Smooth muscle cell of the brain vasculature (primary cell): ENCODE measurements around the gene HDGFL3.
"Not testable (repeated sequence)": the region's sequence is repeated elsewhere in the genome, so short reads cannot be mapped to it uniquely, and the experiment has no call there.

Experiments used
- DNase-seq: peaks from one replicate; pipeline ENCODE4 v3.0.0-alpha.2; 2012; ENCODE audit warnings: low read depth, low spot score

The HDGFL3 gene

DNA sequence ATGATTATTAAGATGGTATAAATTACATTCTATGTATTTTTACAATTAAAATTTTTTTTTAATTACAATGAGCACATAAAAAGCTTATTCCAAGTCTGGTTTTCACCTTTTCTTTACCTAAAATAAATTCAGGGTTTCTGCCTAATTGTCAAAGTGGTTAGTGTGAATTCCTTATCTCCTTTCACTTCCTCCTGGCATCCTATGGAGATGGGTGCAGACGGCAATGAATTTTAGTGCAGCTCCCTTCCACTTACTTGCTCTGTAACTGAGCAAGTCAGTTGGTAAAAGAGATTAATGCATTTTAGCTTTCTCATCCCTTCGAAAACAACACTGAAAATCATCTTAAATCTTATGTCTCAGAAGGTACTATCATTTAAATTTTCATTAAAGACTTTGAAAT is 13.1 kb downstream of the HDGFL3 start:
- no peak for DNase-seq

DNA sequence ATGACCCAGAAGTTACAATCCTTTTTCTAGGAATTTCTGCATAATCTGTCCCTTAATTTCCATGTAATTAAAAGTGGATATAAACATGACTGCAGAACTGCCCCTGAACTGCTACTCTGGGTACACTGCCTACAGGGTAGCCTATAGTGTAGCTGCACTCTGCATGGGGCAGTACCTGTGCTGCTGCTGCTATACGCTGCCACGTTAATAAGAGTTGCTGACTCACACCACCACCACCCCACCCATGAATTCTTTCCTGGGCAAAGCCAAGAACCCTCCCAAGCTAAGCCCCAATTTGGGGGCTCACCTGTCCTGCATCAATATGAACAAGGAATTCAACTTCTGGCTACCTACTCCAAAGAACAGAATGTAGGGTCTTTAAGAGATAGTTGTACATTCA is 13.9 kb downstream of the HDGFL3 start:
- DNase-seq: no peak

DNA sequence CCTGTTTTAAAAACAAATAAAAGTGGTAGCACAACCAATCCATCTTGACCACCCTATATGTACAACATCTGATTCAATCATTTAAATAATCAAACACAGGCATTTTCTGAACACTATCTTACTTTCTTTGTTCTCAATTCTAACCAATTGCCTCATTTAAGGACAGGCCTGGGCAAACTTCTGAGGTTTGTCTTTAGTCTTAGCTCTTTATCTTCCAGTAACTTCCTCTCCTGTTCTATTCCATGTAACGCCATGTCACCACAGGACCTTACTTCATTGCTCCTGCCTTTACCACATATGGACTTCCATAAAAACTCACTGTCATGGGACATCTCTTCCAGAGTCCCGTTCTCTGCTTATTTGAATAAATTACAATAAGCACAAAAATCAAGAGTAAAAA is 14.9 kb downstream of the HDGFL3 start:
- no peak for DNase-seq

DNA sequence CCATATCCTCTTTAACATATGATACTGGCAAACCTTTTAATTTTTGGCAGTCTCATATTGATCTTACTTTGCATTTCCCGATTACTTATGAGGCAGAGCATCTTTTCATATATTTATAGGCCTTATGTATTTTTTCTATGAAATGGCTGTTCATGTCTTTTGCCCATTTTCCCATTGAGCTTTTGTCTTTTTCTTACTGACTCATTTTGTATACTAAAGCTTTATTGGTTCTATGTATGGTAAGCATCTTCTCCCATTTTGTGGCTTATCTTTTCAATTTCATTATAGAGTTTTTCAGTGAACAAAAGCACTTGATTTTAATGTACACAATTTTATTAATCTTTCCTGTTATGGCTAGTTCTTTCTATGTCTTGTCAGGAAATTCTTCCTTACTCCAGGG is 17.2 kb downstream of the HDGFL3 start:
- DNase-seq: no peak

DNA sequence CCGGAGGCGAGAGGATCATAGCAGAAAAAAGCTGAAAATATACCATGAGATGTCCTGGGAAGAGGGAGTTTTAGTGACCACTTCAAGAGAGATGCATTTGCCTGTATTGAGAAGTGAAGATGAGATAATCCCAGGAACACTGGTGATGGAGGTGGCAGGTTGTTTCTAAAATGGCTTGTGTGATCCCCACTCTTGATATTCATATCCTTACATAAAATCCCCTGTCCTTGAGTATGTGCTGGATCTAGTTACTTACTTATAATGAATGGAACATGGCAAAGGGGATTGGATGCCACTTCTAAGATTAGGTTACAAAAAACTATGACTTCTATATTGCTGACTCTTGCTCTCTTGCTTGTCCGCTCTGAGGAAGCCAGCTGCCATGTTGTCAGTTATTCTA is 22.1 kb downstream of the HDGFL3 start:
- DNase-seq: no peak

DNA sequence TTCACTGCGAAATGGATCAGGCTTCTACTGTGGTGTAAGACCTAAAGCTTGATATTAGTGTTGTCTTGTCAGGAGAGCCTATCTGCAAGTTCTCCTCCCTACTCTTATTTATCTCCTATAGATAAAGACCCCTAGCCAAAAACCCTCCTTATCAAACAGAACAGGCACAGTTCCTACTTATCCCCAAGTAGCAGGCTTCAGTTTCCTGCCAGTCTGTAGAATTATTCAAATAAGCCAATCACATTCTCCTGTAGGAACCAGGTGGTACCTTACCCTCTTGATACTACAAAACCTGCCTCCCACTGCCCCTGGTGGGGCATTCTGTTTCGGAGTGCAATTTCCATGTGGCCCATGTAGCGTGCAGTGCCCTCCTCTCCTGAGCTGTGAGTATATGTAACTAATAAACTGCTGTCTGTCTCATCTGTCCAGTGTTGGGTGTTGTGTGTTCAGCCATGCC is 28.7 kb downstream of the HDGFL3 start:
- no peak for DNase-seq

DNA sequence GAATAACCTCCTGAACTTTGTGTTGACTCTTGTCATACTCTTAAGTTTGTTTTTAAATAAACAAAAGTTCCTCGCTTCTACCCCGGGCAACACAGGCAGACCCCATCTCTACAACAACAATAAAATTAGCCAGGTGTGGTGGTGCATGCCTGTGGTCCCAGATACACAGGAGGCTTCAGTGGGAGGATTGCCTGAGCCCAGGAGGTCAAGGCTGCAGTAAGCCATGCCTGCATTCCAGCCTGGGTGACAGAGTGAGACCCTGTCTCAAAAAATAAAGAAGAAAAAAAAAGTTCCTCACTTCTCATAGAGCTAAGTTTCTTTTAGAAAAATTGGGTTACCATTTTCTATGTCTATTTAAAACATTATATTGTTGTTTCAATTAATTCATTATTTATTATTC is 29.2 kb downstream of the HDGFL3 start:
- DNase-seq: no peak

DNA sequence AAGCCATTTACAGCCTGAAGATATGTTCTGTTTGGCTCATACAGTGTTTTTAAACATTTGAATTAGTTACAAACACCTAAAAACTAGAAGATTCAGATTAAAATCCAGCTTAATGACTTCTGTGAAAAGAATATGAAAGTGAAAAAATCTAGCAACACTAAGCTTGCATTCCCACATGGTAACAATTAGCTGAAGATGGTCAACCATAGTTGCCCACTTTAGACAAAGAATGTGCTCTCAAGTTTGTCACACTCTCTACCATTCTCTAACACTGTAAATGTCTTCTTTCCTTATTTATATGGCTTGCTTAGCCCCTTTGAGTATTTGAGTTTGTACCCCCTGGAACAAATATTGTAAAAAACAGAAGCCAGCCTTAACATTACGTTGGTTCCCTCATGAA is 32.7 kb downstream of the HDGFL3 start:
- DNase-seq: no peak

DNA sequence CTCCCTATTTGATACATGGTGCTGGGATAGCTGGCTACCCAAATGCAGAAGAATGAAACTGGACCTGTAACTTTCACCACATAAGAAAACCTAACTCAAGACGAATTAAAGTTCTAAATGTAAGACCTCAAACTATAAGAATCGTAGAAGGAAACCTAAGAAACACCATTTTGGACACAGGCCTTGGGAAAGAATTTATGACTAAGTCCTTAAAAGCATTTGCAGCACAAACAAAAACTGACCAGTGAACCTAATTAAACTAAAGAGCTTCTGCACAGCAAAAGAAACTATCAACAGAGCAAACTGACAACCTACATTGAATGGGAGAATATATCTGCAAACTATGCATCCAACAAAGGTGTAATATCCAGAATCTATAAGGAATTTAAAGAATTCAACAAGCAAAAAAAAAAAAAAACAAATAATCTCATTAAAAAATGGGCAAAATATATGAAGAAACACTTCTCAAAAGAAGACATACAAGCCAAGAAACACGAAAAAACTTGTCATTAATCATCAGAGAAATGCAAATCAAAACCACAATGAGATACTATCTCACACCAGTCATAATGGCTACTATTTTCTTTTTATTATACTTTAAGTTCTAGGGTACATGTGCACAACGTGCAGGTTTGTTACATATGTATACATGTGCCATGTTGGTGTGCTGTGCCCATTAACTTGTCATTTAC is 37.0 kb downstream of the HDGFL3 start:
- DNase-seq: no peak

DNA sequence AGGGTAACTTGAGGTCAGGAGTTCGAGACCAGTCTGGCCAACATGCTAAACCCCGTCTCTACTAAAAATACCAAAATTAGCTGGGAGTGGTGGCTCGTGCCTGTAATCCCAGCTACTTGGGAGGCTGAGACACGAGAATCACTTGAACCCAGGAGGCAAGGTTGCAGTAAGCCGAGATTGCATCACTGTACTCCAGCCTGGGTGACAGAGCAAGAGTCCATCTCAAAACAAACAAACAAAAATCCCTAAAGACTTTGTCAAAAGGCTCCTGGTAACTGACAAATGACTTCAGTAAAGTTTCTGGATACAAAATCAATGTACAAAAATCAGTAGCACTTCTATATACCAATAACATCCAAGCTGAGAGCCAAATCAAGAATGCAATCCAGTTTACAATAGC is 38.0 kb downstream of the HDGFL3 start:
- not testable (repeated sequence) for DNase-seq

DNA sequence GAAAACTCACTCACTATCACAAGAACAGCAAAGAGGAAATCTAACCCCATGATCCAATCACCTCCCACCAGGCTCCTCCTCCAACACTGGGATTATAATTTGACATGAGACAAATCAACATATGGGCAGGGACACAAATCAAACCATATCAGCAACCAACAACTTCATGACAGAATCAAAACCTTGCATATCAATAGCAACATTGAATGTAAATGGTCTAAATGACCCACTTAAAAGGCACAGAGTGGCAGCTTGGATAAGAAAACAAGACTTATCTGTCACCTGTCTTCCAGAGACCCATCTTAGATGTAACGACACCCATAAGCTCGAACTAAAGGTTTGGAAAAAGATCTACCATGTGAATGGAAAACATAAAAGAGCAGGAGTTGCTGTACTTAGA is 40.8 kb downstream of the HDGFL3 start:
- no peak for DNase-seq

DNA sequence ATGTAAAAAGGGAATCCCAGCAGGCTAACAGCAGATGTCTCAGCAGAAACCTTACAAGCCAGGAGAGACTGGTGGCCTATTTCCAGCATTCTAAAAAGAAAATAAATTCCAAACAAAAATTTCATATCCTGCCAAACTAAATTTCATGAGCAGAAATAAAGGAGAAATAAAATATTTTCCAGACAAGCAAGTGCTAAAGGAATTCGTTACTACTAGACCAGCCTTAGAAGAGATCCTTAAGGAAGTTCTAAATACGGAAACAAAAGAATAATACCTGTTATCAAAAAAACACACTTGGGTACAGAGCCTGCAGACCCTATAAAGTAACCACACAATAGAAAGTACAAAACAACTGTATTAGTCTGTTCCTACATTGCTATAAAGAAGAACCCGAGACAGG is 41.4 kb downstream of the HDGFL3 start:
- no peak for DNase-seq

DNA sequence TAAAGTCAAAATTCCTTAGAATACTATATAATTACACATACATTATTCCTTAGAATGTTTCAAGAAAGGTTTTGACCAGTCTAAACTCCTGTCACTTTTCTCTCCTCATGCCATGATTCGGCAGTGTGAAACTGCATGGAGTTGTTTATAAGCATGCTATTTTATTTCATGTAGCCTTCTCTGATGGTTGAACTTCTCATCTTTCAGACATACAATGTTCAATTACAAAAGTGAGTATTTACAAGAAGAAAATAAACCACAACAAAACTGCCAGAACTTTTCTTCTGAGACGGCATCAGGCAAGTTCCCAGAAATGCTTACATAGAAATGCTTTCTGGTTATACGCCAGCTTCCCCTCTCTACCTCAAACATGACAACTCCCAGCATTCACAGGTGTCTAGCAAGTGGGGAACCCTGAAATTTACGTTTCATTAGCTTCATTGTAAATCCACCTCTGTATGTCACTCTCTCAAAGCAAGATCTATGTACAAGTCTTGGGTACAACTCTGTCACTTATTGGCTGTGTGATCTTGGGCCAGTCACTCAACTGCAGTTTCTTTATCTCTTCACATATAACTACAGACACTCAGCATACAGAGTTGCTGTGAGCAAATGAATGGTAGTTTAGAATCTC is 42.7 kb downstream of the HDGFL3 start:
- DNase-seq: no peak

DNA sequence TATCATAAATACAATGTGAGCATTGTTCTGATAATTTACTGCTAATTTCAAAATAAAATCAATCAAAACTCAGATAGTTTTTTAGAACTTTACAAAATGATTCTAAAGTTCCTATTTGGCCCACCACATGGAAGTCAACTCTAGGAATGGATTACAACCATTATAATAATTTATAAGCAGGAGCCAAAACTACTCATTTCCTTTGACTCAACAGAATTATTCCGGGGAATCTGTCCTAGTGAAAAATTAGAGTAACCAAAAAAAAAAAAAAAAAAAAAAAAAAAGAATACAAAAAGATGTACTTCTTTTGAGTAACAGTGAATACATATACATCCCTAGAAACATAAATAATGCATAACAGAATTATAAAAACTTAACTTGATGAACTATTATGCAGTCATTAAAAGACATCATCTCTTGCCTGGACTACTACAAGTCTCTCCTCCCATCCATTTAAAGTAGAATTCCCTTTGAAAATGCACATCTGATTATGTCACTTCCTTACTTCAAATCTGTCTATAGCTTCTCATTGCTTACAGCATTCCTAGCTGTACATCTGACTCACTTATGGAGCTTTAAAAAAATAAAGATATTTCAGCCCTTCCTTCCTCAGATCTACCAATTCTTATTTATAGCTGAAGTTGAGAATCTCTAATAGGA is 43.4 kb downstream of the HDGFL3 start:
- DNase-seq: no peak

DNA sequence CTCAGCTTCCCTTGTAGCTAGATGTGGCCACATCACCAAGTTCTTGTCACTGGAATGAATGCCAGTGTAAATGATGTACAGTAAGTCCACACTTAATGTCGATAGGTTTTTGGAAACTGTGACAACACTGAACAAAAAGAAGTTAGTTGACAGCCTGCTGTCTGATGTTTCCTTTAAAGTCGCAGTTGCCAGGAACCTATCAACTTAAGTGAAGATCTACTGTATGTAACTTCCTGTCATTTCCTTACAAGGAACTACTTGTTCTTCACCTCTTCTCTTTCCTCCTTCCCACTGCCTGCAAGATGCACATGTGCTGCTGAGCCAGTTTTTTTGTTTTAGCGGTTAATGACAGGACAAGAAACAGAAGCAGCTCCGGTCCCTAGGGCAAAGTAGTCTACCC is 44.6 kb downstream of the HDGFL3 start:
- no peak for DNase-seq

DNA sequence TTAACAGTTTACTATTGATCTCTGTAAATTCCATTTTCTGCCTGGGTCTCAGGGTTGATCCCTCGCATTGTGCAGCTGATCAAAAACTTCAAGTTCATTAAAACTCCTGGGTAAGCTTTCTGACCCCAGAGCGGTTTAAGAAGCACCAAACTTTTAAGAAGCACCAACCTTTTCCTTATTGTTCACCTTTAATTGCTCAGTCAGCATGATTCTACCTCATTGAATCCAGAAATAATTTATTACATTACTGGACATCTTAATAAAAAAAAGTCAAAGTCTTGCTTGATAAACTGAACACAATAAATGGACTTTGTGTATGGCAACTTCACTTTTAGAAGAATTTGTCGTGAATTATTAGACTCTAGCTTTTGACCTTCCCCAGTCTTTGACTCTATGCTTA is 46.9 kb downstream of the HDGFL3 start:
- no peak for DNase-seq

DNA sequence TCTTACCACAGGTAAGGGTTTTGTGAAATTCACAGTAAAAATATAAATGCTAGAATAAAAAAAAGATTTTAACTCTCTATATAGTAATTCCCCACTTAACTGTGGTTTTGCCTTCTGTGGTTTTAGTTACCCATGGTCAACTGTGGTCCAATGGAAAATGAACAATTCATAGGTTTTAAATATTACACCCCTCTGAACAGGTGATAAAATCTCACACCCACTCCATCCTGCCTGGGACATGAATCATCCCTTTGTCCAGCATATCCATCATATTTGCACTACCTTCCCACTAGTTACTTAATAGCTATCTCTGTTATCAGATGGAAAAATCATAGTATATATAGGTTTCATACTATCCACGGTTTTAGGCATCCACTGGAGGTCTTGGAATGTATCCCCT is 49.2 kb downstream of the HDGFL3 start:
- DNase-seq: no peak

DNA sequence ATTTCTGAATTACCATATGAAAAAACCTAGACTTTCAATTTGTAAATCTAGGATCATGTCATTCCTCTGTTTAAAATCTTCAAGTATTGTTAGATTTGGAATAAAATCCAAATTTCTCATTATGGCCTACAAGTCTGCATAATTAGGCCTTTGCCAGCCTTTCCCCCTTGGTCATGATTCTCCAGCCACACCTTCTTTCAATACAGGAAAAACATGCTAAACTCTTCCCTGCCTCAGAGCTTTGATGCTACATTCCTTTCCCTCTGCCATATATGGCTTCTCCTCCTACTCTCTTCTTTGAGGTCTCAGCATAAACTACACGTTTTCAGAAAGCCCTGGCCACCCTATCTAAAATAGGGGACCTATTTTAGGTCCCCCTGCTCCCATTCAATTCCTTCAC is 51.7 kb downstream of the HDGFL3 start:
- no peak for DNase-seq

DNA sequence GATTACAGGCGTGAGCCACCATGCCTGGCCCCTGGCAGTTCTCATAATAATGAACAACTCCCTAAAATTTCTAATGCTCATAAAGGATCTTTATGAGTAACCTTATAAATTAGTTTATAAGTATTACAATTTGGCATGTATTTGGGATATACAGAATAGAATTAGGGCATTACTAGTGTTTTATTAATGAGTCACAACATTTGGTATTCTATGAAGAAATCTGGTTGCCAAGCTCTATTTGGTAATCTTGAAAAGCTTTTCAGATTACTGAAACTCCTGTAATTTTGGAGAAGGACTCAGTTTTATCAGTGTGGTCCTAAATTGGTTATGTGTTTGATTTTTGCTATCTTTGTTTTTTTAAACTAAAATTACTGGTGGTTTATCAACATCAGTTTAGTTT is 54.3 kb downstream of the HDGFL3 start:
- no peak for DNase-seq

DNA sequence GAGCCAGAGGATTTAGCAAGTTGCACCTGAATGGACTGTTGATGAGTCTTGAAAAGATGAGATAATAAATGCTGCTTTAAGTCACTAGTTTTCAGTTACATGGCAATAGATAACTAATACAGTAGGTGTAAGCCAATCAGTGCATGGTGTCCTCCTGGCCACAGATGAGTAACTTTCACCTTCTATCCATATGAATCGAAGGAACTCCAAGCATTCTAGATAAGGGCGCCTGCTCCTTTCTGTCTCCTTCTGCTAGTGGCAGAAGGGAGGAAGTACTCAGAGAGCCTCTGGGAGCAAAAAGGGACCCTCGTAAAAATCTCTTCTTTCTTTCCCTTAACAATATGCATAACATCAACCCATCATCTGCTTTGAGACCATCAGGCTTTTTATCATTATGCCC is 62.9 kb downstream of the HDGFL3 start:
- DNase-seq: no peak

DNA sequence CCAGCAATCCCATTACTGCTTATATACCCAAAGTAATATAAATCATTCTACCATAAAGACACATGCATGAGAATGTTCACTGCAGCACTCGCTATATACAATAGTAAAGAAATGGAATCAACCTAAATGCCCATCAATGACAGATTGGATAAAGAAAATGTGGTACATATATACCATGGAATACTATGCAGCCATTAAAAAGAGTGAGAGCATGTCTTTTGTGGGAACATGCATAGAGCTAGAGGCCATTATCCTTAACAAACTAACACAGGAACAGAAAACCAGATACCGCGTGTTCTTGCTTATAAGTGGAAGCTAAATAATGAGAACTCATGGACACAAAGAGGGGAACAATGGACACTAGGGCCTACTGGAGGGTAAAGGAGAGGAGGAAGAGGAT is 65.5 kb downstream of the HDGFL3 start:
- not testable (repeated sequence) for DNase-seq

DNA sequence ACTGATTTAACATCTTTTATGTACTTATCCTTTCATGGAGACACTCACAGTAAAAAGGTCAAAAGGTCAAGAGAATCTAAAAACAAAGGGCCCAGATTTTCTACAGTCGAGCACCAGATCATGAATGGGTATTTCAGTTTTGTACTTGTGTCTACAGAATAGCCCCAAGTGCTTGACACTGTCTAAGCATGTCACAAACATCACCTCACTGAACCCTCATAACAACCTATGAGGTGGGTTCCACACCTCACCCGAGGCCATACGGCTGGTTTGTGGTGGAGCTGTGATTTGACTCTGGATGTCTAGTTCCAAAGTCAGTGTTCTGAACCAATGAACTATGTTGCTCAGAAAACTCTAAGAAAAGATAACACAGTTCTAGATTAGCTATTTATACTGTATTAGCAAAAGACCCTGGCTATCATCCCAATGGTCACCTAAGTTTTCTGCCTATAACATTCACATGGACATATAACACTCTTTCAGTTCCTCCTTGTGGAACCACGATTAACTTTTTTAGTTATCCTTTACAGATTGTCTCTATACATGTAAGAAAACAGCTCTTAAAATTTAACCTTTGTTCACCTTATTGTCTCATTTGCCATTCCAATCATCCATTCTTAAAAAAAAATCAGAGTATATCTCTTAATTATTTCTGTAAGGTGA is 74.6 kb downstream of the HDGFL3 start:
- no peak for DNase-seq

DNA sequence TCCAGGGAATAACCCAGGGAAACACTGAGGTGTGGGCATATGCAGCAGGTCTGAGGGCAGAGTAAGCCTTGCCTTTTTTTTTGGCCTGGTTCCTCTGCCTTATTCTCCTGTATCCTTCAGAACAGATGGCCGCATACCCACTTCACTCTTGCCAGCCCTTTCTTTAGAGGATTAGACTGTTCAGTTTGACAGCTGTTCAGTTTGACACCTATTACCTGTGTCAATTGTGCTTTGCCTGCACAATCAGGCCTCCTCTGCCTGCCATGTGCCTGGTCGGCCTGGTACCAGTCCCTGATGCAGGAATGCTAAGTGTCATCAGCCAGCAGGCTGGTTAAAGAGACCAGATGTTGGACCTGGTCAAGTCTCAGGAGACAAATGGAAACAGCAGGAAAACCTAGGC is 77.8 kb downstream of the HDGFL3 start:
- no peak for DNase-seq
